CD8-positive, alpha-beta memory T cell (primary cell): ENCODE data around the gene MAP3K2. TPM values are rescaled to one million over a fixed set of nuclear protein-coding genes. Genes with fewer than 3 reads are reported as not detected.

Source experiments
- CTCF ChIA-PET: fragments of 350-600 bp; sonication (Branson Sonifier 250); formaldehyde crosslinking; loops from one replicate; lab custom pipeline; 2021; ENCODE audit warnings: antibody characterized with exemption; lab: Charles Lee
- POLR2A ChIA-PET: fragments of 350-600 bp; sonication (Branson Sonifier 250); formaldehyde crosslinking; loops from one replicate; lab custom pipeline; 2021; ENCODE audit warnings: antibody characterized with exemption; lab: Charles Lee
- DNase-seq, 5 donors: peaks; one replicate each; pipeline versions ENCODE4 v3.0.0 to v3.0.0-alpha.2; 2020 to 2022; ENCODE audit warnings: mixed read lengths in 1 of 5
- H3K27ac ChIP-seq: one replicate; pipeline ENCODE4 v1.7.0; 2013; ENCODE audit warnings: low read depth, mild to moderate bottlenecking, low read length, moderate library complexity
- H3K27me3 ChIP-seq: 2 replicates; pipeline ENCODE4 v1.7.0; 2013; ENCODE audit warnings: low read length, mild to moderate bottlenecking; ENCODE audit not compliant: insufficient read depth, poor library complexity, severe bottlenecking
- H3K36me3 ChIP-seq: 2 replicates; pipeline ENCODE4 v1.7.0; 2013; ENCODE audit warnings: mild to moderate bottlenecking, low read length, moderate library complexity; ENCODE audit not compliant: insufficient read depth
- H3K4me1 ChIP-seq: 2 replicates; pipeline ENCODE4 v1.7.0; 2013; ENCODE audit warnings: mild to moderate bottlenecking, low read length, moderate library complexity; ENCODE audit not compliant: insufficient read depth
- H3K4me3 ChIP-seq: 2 replicates; pipeline ENCODE4 v1.7.0; 2013; ENCODE audit warnings: mild to moderate bottlenecking, low read length
- H3K9me3 ChIP-seq: 2 replicates; pipeline ENCODE4 v1.7.0; 2013; ENCODE audit warnings: mild to moderate bottlenecking, low read length
- H3K27ac Mint-ChIP-seq, 8 donors: one replicate each; pipeline ENCODE4 v1.8.0; 2020 to 2021; ENCODE audit warnings: mixed read lengths in 8 of 8, mild to moderate bottlenecking in 6 of 8, inconsistent platforms in 3 of 8, moderate library complexity in 3 of 8
- H3K27me3 Mint-ChIP-seq, 2 donors: one replicate each; pipeline ENCODE4 v1.8.0; 2020 to 2021; ENCODE audit warnings: mixed read lengths in 2 of 2, mild to moderate bottlenecking in 1 of 2, moderate library complexity in 1 of 2
- H3K36me3 Mint-ChIP-seq, 3 donors: one replicate each; pipeline ENCODE4 v1.8.0; 2020 to 2021; ENCODE audit warnings: mixed read lengths in 3 of 3, inconsistent platforms in 1 of 3, mild to moderate bottlenecking in 1 of 3
- H3K4me1 Mint-ChIP-seq, 3 donors: one replicate each; pipeline ENCODE4 v1.8.0; 2020 to 2021; ENCODE audit warnings: mixed read lengths in 3 of 3, inconsistent platforms in 1 of 3, mild to moderate bottlenecking in 1 of 3
- H3K4me3 Mint-ChIP-seq, 7 donors: one replicate each; pipeline ENCODE4 v1.8.0; 2020 to 2021; ENCODE audit warnings: mixed read lengths in 7 of 7, mild to moderate bottlenecking in 6 of 7, moderate library complexity in 4 of 7, inconsistent platforms in 2 of 7
- H3K9me3 Mint-ChIP-seq, 5 donors: one replicate each; pipeline ENCODE4 v1.8.0; 2020 to 2022; ENCODE audit warnings: mixed read lengths in 5 of 5, mild to moderate bottlenecking in 3 of 5, moderate library complexity in 2 of 5, inconsistent platforms in 1 of 5
- polyA plus RNA-seq: library from polyadenylated mRNA; unstranded; fragments of 300-500 nt; fragmentation: Illumina TruSeq; gene quantifications from one replicate; pipeline ENCODE4 v1.2.3, GENCODE V29; 2021
- total RNA-seq, 2 experiments: library from RNA; stranded (reverse); gene quantifications; one replicate each; pipeline ENCODE4 v1.2.3, GENCODE V29; 2021

Gene MAP3K2
- total and polyA plus RNA-seq, 3 experiments from 2014 or later: 55.9 to 65.0 (median 57.7) TPM

DNA sequence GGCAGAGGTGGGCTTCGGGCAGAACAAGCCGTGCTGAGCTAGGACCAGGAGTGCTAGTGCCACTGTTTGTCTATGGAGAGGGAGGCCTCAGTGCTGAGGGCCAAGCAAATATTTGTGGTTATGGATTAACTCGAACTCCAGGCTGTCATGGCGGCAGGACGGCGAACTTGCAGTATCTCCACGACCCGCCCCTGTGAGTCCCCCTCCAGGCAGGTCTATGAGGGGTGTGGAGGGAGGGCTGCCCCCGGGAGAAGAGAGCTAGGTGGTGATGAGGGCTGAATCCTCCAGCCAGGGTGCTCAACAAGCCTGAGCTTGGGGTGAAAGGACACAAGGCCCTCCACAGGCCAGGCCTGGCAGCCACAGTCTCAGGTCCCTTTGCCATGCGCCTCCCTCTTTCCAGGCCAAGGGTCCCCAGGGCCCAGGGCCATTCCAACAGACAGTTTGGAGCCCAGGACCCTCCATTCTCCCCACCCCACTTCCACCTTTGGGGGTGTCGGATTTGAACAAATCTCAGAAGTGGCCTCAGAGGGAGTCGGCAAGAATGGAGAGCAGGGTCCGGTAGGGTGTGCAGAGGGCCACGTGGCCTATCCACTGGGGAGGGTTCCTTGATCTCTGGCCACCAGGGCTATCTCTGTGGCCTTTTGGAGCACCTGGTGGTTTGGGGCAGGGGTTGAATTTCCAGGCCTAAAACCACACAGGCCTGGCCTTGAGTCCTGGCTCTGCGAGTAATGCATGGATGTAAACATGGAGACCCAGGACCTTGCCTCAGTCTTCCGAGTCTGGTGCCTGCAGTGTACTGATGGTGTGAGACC, 30.7 kb upstream of the MAP3K2 start, which contains the start of gene PROC:
Gene PROC, plus strand, starts transcription at position 128 of the 812 bp plus-strand sequence. CDS start 1,516 bp downstream, outside the sequence.
- peaks cover 11% of the 10 kb centered on the region for H3K4me1 ChIP-seq
- H3K27ac ChIP-seq: no peak within 1 kb of the TSS
- no peaks in the 10 kb centered on the region for H3K27me3 ChIP-seq
- no peak for DNase-seq
- peaks cover 10 to 28% of the 10 kb centered on the region in 2 donors for H3K27me3 Mint-ChIP-seq
- H3K9me3 Mint-ChIP-seq: no peaks in the 10 kb centered on the region
- no peaks in the 10 kb centered on the region for H3K36me3 ChIP-seq
- peak within 1 kb of the TSS in 6 of 7 donors; percentile 32 to 82 (median 49) for H3K4me3 Mint-ChIP-seq
- H3K9me3 ChIP-seq: no peaks in the 10 kb centered on the region
- ChIA-PET CTCF (no interaction called here), POLR2A (no interaction called here)
- H3K4me1 Mint-ChIP-seq: peaks cover 8 to 33% (median 14%) of the 10 kb centered on the region in 3 donors
- H3K4me3 ChIP-seq: no peak within 1 kb of the TSS
- H3K27ac Mint-ChIP-seq: peak within 1 kb of the TSS in 6 of 8 donors; percentile 12 to 88 (median 66)
- no peaks in the 10 kb centered on the region for H3K36me3 Mint-ChIP-seq

DNA sequence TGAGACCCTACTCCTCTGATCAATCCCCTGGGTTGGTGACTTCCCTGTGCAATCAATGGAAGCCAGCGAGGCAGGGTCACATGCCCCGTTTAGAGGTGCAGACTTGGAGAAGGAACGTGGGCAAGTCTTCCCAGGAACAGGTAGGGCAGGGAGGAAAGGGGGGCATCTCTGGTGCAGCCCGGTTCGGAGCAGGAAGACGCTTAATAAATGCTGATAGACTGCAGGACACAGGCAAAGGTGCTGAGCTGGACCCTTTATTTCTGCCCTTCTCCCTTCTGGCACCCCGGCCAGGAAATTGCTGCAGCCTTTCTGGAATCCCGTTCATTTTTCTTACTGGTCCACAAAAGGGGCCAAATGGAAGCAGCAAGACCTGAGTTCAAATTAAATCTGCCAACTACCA, 29.6 kb upstream of the MAP3K2 start:
- H3K36me3 ChIP-seq: no peaks in the 10 kb centered on the region
- Mint-ChIP-seq H3K9me3 (peaks cover 0 to 5% (median 0%) of the 10 kb centered on the region in 5 donors), H3K4me1 (peaks cover 9 to 24% (median 15%) of the 10 kb centered on the region in 3 donors), H3K4me3 (peak overlapping the region in 5 of 7 donors; percentile 44 to 82 (median 44)), H3K36me3 (no peaks in the 10 kb centered on the region), H3K27me3 (peaks cover 9 to 22% of the 10 kb centered on the region in 2 donors), H3K27ac (peak overlapping the region in 6 of 8 donors; percentile 12 to 88 (median 66))
- POLR2A ChIA-PET: no interaction called here
- CTCF ChIA-PET: interaction anchor here (1.5 to 3.1 kb wide), 2 partner anchors 28 to 93 kb away, joined by 4 to 16 read pairs; partner anchors contain the start of gene MAP3K2
- H3K27me3 ChIP-seq: no peaks in the 10 kb centered on the region
- no peaks in the 10 kb centered on the region for H3K9me3 ChIP-seq
- no peak overlapping the region for H3K4me3 ChIP-seq
- no peak for DNase-seq
- no peak overlapping the region for H3K27ac ChIP-seq
- peaks cover 10% of the 10 kb centered on the region for H3K4me1 ChIP-seq

DNA sequence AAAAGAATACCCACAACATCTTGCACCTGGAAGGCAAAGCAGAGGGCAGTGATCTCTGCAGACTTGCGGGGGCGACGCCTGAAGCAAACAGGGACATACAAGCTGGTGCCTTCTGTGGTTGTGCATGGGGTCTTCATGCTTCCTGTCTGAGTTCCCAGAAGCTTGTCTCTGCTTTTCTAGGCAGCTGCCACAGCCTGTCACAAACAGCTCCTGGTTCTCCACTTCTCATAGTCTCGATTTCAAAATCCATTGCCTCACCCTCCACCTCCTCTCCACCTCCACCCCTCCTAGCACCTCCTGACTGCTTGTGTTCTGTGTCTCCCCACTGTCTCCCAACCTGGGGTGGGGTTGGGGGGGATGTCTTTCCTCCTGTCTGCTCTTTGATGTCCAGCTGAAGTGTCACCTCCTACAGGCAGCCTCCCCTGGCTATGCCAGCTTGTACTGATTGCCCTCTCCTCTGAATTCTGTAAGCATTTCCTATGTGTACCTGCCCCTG, 28.8 kb upstream of the MAP3K2 start:
- Mint-ChIP-seq H3K36me3 (peaks cover 0 to 2% (median 0%) of the 10 kb centered on the region in 3 donors), H3K9me3 (peaks cover 0 to 5% (median 0%) of the 10 kb centered on the region in 5 donors), H3K4me3 (peak overlapping the region; percentile 54 to 93 (median 85)), H3K4me1 (peaks cover 15 to 25% (median 18%) of the 10 kb centered on the region in 3 donors), H3K27ac (peak overlapping the region in 7 of 8 donors; percentile 45 to 97 (median 90)), H3K27me3 (peaks cover 3 to 14% of the 10 kb centered on the region in 2 donors)
- POLR2A ChIA-PET: interaction anchor here (0.5 kb wide), 1 partner anchor 290 kb away, joined by 3 read pairs; no protein-coding TSS in a partner anchor
- Histone ChIP-seq H3K4me1 (peaks cover 10% of the 10 kb centered on the region), H3K36me3 (no peaks in the 10 kb centered on the region), H3K27me3 (no peaks in the 10 kb centered on the region), H3K9me3 (no peaks in the 10 kb centered on the region), H3K4me3 (peak overlapping the region; percentile 75), H3K27ac (no peak overlapping the region)
- peak in 2 of 5 donors; percentile 6 to 12 for DNase-seq
- CTCF ChIA-PET: interaction anchor here (1.0 to 3.1 kb wide), 15 partner anchors 8 to 107 kb away, joined by 3 to 16 read pairs (median 5); partner anchors contain the start of gene MAP3K2

DNA sequence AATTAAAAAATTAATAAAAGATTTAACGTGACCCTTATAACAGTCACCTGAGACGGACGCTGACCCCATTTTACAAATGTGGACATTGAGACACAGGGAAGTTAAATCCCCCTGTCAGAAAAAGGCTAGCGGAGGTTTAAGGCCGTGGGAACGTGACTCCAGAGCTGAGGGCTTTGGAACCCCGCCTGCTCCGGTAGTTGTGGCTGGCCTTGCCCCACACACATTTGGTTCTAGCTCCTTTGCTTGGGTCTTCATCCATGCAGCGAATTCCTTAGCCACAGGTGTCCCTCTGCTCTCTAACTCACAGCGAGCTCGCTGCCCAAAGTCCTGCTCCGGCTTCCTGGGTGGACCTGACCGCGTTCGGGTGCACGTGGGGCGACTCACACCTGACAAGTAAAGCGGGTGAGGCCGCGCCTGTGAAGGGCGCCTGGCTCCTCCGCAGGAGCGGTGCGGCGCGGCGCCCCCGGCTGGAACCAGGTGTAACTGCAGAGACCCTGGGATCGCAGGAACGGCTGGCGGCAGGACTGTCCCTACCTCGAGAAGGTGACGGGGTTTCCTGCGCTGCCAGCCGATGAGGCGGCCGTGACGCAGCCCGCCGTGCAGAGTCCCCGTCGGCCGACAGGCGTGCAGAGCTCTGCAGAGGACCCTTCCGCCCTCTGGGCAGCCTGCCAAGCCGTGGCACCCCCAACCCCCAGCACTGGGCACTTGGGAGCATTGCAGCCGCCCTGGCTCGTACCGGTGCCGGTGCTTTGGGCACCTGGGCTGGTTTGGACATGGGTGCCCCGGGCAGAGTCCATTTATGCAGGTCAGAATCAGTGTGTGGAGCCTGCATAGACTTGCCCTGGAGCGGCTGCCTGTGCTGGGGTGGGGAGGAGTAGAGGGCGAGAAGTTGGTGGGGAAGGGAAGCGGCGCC, 28.1 kb upstream of the MAP3K2 start:
- POLR2A ChIA-PET: interaction anchor here (0.5 to 1.0 kb wide), 2 partner anchors 111 to 291 kb away, joined by 3 read pairs; no protein-coding TSS in a partner anchor

DNA sequence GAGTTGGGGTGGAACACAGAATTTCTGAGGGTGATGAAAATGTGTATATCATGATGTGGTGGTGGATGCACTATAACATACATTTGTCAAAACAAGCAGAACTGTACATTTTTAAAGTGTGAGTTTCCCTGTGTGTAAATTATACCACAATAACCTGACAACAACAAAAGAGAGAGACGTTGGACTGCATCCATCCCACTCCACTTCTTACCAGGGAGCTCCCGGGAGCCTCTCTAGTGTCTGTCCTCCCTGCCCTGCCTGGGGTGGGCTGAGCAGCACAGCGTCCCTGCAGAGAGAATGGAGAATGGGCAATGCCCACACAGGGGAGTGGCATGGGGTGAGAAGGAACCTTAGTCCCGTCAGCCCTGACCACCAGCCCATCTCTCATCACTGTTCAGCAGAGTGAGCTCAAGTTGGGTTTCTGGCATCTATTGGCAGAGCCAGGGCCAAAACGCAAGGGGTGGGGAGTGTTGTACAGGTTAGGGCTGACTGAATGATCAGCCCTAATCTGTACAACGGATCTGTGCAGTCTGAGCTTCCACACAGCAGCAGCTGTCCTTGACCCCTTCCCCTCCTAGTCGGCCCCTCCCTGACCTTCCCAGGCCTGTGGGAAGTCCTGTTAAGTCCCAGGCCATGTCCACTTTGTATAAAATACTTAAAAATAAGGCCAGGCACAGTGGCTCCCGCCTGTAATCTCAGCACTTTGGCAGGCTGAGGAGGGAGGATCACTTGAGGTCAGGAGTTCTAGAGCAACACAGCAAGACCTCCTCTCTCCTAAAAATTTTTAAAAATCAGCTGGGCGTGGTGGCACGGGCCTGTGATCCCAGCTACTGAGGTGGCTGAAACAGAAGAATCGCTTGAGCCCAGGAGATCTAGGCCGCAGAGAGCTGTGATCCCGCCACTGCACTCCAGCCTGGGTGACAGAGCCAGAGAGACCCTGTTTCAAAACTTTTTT, 27.1 kb upstream of the MAP3K2 start:
- Histone ChIP-seq H3K4me3 (no peak overlapping the region), H3K36me3 (no peaks in the 10 kb centered on the region), H3K27ac (no peak overlapping the region), H3K4me1 (peaks cover 19% of the 10 kb centered on the region), H3K9me3 (no peaks in the 10 kb centered on the region), H3K27me3 (no peaks in the 10 kb centered on the region)
- Mint-ChIP-seq H3K4me3 (peak overlapping the region in 5 of 7 donors; percentile 11 to 55 (median 26)), H3K4me1 (peaks cover 24 to 39% (median 29%) of the 10 kb centered on the region in 3 donors), H3K9me3 (peaks cover 0 to 5% (median 0%) of the 10 kb centered on the region in 5 donors), H3K36me3 (peaks cover 0 to 2% (median 0%) of the 10 kb centered on the region in 3 donors), H3K27ac (peak overlapping the region in 4 of 8 donors; percentile 22 to 51 (median 34)), H3K27me3 (no peaks in the 10 kb centered on the region)
- ChIA-PET POLR2A (interaction anchor here (1.0 kb wide), 1 partner anchor 112 kb away, joined by 3 read pairs; no protein-coding TSS in a partner anchor), CTCF (interaction anchor here (0.7 to 3.1 kb wide), 18 partner anchors 9 to 111 kb away, joined by 3 to 16 read pairs (median 4); partner anchors contain the start of genes IWS1 and MAP3K2)
- DNase-seq: no peak

More for the DNA sequence above, 28.1 kb upstream of the MAP3K2 start:
- H3K9me3 Mint-ChIP-seq: peaks cover 0 to 5% (median 0%) of the 10 kb centered on the region in 5 donors
- Histone ChIP-seq H3K36me3 (no peaks in the 10 kb centered on the region), H3K4me3 (peak overlapping the region; percentile 75), H3K27me3 (no peaks in the 10 kb centered on the region), H3K9me3 (no peaks in the 10 kb centered on the region), H3K27ac (no peak overlapping the region), H3K4me1 (peaks cover 15% of the 10 kb centered on the region)
- H3K27me3 Mint-ChIP-seq: peaks cover 0 to 7% of the 10 kb centered on the region in 2 donors
- H3K4me1 Mint-ChIP-seq: peaks cover 21 to 32% (median 25%) of the 10 kb centered on the region in 3 donors
- peak; percentile 76 to 89 (median 78) for DNase-seq
- H3K4me3 Mint-ChIP-seq: peak overlapping the region; percentile 54 to 93 (median 85)
- H3K36me3 Mint-ChIP-seq: peaks cover 0 to 2% (median 0%) of the 10 kb centered on the region in 3 donors
- H3K27ac Mint-ChIP-seq: peak overlapping the region in 7 of 8 donors; percentile 45 to 97 (median 90)
- CTCF ChIA-PET: interaction anchor here (0.7 to 3.1 kb wide), 19 partner anchors 9 to 110 kb away, joined by 3 to 16 read pairs (median 4); partner anchors contain the start of genes IWS1 and MAP3K2

DNA sequence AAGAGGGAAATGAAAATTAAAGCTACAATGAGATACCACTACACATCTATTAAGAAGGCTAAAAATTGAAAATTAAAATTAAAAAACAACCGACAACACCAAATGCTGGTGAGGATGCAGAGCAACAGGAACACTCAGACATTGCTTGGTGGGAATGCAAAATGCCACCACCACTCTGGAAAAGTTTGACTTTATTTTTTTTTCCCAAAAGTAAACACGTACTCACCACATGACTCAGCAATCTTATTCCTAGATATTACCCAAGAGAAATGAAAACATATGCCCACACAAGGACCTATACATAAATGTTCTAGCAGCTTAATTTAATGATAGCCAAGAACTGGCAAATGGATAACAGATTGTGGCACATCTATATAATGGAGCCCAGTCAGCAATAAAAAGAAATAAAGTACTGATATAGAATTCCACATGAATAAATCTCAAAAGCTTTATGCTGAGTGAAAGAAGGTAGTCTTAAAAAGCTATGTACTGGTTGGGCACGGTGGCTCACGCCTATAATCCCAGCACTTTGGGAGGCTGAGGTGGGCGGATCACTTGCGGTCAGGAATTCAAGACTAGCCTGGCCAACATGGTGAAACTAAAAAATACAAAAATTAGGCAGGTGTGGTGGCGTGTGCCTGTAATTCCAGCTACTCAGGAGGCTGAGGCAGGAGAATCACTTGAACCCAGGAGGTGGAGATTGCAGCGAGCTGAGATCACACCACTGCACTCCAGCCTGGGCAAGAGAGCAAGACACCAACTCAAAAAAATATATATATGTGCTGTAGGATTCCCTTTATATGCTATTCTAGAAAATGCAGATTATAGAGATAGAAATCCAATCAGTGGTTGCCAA, 26.2 kb upstream of the MAP3K2 start:
- Mint-ChIP-seq H3K27ac (peak overlapping the region in 3 of 8 donors; percentile 22 to 73 (median 48)), H3K36me3 (peaks cover 0 to 2% (median 0%) of the 10 kb centered on the region in 3 donors), H3K27me3 (no peaks in the 10 kb centered on the region), H3K4me3 (peak overlapping the region in 3 of 7 donors; percentile 11 to 55 (median 27)), H3K4me1 (peaks cover 24 to 40% (median 30%) of the 10 kb centered on the region in 3 donors), H3K9me3 (peaks cover 0 to 5% (median 0%) of the 10 kb centered on the region in 5 donors)
- POLR2A ChIA-PET: no interaction called here
- no peaks in the 10 kb centered on the region for H3K27me3 ChIP-seq
- H3K27ac ChIP-seq: no peak overlapping the region
- H3K36me3 ChIP-seq: no peaks in the 10 kb centered on the region
- CTCF ChIA-PET: interaction anchor here (0.6 to 3.1 kb wide), 5 partner anchors 10 to 58 kb away, joined by 3 to 16 read pairs (median 3); partner anchors contain the start of gene MAP3K2
- H3K4me1 ChIP-seq: peaks cover 19% of the 10 kb centered on the region
- H3K9me3 ChIP-seq: no peaks in the 10 kb centered on the region
- no peak overlapping the region for H3K4me3 ChIP-seq
- no peak for DNase-seq
